ENCODE results near the gene ZNF320. TPM values are rescaled to one million over a fixed set of nuclear protein-coding genes. Genes with fewer than 3 reads are reported as not detected.
A peak's percentile ranks its signal among the peaks of the same experiment; 100 is the strongest.
"Not testable (repeated sequence)": the region's sequence is repeated elsewhere in the genome, so short reads cannot be mapped to it uniquely, and the experiment has no call there.

The ZNF320 gene
- polyA plus RNA-seq, 3 donors from 2014 or later, result 4.9 to 5.5 TPM; not detected in 1

DNA sequence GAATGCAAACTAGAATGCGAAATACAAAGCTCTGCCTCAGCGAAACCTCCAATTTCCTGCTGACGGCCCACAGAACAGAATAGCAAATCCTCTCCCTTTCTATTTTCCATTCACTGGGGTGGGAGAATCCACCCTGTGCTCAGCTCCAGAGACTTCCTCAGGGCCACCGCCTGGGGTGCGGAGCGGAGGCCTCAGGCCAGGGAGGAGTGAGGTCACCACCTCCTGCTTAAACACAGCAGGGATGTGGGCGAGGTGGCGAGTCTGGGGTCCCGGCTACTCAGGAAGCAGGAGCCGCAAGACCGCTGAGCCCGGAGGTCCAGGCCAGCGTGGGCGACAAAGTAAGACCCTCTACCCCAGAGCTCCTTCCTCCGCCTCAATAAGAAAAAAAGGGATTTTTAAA lies 666 bp upstream of the ZNF320 start:
- H3K36me3 Mint-ChIP-seq, result peaks cover 0 to 8% (median 5%) of the 10 kb centered on the region in 3 donors
- no peaks in the 10 kb centered on the region for H3K9me3 Mint-ChIP-seq
- peaks cover 16 to 25% of the 10 kb centered on the region in 2 donors for H3K4me1 Mint-ChIP-seq
- H3K27ac Mint-ChIP-seq, result peak overlapping the region in 3 of 6 donors; percentile 84 to 93 (median 86)
- H3K4me3 Mint-ChIP-seq, result peak overlapping the region; percentile 94 to 96 (median 96)
- DNase-seq, result no peak
- H3K27me3 Mint-ChIP-seq (ENCODE audit: low read depth in 3 of 3), result peaks cover 0 to 2% (median 0%) of the 10 kb centered on the region in 3 donors

DNA sequence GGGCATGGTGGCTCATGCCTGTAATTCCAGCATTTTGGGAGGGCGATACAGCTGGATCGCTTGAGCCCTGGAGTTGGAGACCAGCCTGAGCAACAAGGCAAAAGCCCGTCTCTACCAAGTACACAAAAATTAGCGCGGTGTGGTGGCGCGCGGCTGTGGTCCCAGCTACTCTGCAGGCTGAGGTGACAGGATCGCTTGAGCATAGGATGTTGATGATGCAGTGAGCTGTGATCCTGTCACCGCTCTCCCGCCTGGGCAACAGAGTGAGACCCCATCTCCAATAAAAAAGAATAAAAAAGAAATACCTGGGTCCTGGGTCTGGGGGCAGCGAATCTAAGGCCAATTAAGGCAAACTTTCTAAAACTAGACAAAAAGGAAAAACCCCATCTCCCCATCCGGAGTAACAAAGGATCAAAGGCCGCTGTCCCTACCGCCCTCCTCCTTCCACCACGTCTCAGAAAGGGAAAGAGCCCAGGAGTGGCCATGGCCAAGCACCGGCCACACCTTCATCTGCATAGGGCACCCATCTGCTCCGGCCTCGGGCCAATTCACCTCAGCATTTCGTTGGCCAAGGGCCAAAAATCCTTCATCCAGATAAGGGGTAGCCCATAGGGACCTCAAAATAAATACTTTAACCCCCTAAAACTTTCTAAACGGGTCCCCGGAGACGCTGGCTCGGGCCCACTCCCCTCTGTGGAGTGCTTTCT lies 851 bp downstream of the ZNF320 start:
- Mint-ChIP-seq H3K36me3 (peaks cover 0 to 18% (median 13%) of the 10 kb centered on the region in 3 donors), H3K27me3 (ENCODE audit: low read depth in 3 of 3) (peaks cover 0 to 4% (median 0%) of the 10 kb centered on the region in 3 donors), H3K27ac (peak overlapping the region; percentile 84 to 95 (median 92)), H3K4me1 (peaks cover 21 to 33% of the 10 kb centered on the region in 2 donors), H3K9me3 (no peaks in the 10 kb centered on the region), H3K4me3 (peak overlapping the region; percentile 94 to 96 (median 96))
- peak in 1 of 3 donors; percentile 1 for DNase-seq

DNA sequence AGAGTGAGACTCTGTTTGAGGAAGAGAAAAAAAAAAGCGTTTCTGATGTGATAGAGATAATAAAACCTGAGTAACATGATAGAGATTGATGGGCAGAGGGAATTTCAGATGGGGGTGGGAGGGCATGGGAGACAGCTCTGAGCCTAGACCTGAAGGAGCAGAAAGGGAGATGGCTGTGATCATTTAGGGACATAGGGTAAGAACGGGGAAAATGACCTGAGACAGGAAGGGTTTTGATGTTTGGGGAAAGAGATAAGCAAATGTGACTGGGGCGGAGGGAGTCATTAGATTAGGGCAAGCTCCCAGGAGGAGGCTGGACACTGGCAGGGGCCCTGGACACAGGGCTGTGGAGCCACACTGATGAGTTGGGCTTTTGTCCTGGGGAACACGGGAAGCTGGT lies 6.1 kb downstream of the ZNF320 start:
- peaks cover 26 to 56% (median 56%) of the 10 kb centered on the region in 3 donors for H3K36me3 Mint-ChIP-seq
- H3K27me3 Mint-ChIP-seq (ENCODE audit: low read depth in 3 of 3), result peaks cover 0 to 5% (median 2%) of the 10 kb centered on the region in 3 donors
- no peak overlapping the region for H3K4me3 Mint-ChIP-seq

DNA sequence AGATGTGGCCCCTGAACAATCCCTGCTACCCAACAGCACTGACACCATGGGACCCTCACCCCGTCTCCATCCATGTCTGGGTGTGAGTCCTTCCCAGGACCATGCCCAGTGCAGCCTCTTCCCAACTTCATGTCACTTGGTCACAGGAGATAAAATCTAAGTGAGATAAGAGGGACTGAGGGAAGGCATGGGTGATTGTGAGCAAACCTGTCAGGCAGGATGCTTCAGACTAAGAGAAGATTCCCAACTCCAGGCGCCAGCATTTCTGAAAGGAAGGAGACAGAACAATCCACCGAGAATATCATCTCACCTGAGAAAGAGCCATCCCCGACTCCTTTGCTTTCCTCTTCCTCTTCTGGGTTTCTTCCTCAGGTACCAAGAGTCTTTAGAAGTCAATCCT lies 7.5 kb downstream of the ZNF320 start:
- no peak for DNase-seq
- Mint-ChIP-seq H3K36me3 (peaks cover 30 to 61% (median 60%) of the 10 kb centered on the region in 3 donors), H3K4me1 (peaks cover 10 to 22% of the 10 kb centered on the region in 2 donors), H3K27me3 (ENCODE audit: low read depth in 3 of 3) (peaks cover 0 to 5% (median 2%) of the 10 kb centered on the region in 3 donors), H3K4me3 (no peak overlapping the region), H3K9me3 (peaks cover 0 to 3% (median 0%) of the 10 kb centered on the region in 6 donors), H3K27ac (no peak overlapping the region)

More for the DNA sequence above, 6.1 kb downstream of the ZNF320 start:
- H3K27ac Mint-ChIP-seq, result peak overlapping the region in 1 of 6 donors; percentile 49
- H3K4me1 Mint-ChIP-seq, result peaks cover 10 to 23% of the 10 kb centered on the region in 2 donors
- peaks cover 0 to 2% (median 0%) of the 10 kb centered on the region in 6 donors for H3K9me3 Mint-ChIP-seq
- DNase-seq, result no peak

DNA sequence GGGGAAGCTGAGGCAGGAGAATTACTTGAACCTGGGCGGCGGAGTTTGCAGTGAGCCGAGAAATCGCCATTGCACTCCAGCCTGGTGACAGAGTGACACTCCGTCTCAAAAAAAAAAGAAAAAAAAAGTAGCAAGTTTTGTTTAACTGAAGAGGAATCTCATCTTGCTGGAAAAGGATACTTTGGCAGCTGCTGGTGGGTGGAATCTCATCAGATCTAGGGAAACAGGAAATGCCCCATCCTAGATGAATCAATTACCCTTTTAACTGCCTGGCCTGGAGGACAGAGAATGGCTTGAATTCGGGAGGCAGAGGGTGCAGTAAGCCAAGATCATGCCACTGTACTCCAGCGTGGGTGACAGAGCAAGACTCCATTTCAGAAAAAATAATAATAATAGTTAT lies 8.4 kb downstream of the ZNF320 start:
- Mint-ChIP-seq H3K27ac (no peak overlapping the region), H3K4me1 (peaks cover 10 to 22% of the 10 kb centered on the region in 2 donors), H3K36me3 (peaks cover 38 to 65% (median 64%) of the 10 kb centered on the region in 3 donors), H3K27me3 (ENCODE audit: low read depth in 3 of 3) (peaks cover 0 to 5% (median 2%) of the 10 kb centered on the region in 3 donors), H3K4me3 (no peak overlapping the region), H3K9me3 (peaks cover 3 to 7% (median 5%) of the 10 kb centered on the region in 6 donors)
- DNase-seq, result no peak

DNA sequence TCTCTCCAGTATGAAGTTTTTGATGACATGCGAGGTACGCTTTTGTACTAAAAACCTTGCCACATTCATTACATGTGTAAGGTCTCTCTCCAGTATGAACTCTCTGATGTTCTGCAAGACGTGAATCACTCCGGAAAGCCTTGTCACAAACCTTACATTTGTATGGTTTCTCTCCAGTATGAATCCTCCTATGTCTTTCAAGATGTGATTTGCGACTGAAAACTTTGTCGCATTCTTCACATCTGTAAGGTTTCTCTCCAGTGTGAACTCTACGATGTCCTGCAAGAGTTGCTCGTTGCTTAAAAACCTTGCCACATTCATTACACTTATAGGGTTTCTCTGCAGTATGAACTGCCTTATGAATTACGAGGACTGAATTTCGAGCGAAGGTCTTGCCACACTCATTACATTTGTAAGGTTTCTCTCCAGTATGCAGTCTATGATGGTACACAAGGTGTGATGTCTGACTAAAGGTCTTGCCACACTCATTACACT lies 16.5 kb downstream of the ZNF320 start:
- Mint-ChIP-seq H3K9me3 (peaks cover 35 to 75% (median 72%) of the 10 kb centered on the region in 6 donors), H3K27me3 (ENCODE audit: low read depth in 3 of 3) (peaks cover 0 to 3% (median 2%) of the 10 kb centered on the region in 3 donors)

DNA sequence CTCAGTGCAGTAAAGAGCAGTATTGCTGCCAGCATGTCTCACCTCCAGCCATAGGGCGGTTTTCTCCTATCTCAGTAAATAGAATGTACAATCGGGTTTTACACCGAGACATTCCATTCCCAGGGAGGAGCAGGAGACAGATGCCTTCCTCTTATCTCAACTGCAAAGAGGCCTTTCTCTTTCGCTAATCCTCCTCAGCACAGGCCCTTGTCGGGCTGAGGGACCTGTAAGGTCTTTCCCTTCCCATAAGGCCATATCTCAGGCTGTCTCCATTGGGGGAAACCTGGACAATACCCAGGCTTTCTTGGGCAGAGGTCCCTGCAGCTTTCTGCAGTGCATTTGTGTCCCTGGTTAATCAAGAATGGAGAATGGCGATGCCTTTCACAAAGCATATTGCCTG lies 24.4 kb downstream of the ZNF320 start:
- peaks cover 11 to 29% (median 23%) of the 10 kb centered on the region in 3 donors for H3K36me3 Mint-ChIP-seq
- H3K9me3 Mint-ChIP-seq, result peaks cover 5 to 30% (median 23%) of the 10 kb centered on the region in 6 donors
- not testable (repeated sequence) for DNase-seq; H3K4me1 Mint-ChIP-seq; H3K27ac Mint-ChIP-seq; H3K4me3 Mint-ChIP-seq; H3K27me3 Mint-ChIP-seq (ENCODE audit: low read depth in 3 of 3)

More for the DNA sequence above, 16.5 kb downstream of the ZNF320 start:
- Mint-ChIP-seq H3K36me3 (peaks cover 69 to 77% (median 75%) of the 10 kb centered on the region in 3 donors), H3K27ac (peak overlapping the region in 1 of 6 donors; percentile 1), H3K4me3 (no peak overlapping the region), H3K4me1 (no peaks in the 10 kb centered on the region)
- no peak for DNase-seq

DNA sequence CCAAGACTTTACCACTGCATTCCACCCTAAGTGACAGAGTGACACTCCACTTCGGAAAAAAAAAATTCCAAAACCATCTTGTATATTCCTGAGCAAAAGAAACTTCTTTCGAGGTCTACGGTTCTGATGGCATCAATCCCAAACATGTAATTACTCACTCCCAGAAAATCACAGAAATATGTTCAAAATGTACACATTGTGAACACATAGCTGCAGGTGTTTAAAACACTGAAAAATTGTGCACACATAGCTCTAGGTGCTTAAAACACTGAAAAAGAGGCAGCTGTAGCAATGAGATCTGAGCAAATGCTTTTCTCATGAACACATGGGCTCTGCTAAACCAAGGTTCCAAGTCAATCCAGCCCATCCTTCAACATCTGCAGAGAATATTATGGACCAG lies 26.0 kb downstream of the ZNF320 start:
- Mint-ChIP-seq H3K27me3 (ENCODE audit: low read depth in 3 of 3) (peaks cover 2 to 4% (median 3%) of the 10 kb centered on the region in 3 donors), H3K36me3 (peaks cover 4 to 20% (median 12%) of the 10 kb centered on the region in 3 donors)

DNA sequence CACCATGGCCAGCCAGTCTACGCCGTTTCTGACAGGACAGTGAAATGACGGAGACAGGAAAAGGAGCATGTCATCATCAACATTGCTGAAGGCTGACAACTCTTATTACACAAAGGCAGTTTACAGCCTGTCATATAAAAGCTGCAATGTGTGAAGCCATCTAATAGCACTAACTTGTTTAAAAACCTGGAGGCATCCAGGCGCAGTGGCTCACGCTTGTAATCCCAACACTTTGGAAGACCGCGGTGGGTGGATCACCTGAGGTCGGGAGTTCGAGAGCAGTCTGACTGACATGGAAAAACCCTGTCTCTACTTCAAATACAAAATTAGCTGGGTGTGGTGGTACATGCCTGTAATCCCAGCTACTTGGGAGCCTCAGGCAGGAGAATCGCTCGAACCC lies 29.4 kb downstream of the ZNF320 start:
- H3K36me3 Mint-ChIP-seq, result peaks cover 0 to 20% (median 12%) of the 10 kb centered on the region in 3 donors

More for the DNA sequence above, 26.0 kb downstream of the ZNF320 start:
- Mint-ChIP-seq H3K27ac (no peak overlapping the region), H3K4me1 (peaks cover 3 to 9% of the 10 kb centered on the region in 2 donors), H3K4me3 (no peak overlapping the region), H3K9me3 (peaks cover 0 to 17% (median 11%) of the 10 kb centered on the region in 6 donors)
- DNase-seq, result no peak

DNA sequence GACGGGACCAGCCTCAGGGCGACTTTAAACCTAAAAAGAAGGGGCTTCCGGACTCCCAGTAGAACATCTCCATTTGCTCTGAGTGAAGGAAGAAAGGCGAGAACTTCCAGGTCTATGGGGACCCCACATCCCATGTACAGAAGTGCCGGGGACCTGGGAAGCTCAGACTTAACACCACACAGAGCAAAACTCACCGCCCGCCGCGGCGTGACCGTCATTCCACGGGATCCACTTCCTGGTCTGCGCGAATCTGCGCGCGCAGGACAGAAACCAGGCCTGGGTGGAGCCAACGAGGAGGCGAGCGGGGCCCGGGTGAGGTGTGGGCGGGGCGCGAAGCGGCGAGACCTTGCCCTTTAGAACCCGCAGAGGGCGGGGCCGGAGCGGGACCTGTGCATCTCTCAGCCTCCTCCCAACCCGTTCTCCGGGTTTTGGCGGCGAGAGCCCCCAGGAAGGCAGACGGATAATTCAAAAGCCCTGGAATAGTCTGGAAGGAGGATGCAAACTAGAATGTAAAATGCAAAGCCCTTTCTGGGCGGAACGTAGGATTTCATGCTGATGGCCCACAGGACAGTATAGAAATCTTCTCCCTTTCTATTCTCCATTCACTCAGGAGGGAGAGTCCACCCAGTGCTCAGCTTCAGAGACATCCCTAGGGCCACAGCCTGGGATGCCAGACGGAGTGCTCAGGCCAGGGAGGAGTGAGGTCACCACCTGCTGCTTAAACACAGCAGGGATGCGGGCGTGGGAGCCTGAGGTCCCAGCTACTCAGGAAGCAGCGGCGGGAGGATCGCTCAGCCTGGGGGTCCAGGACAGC lies 39.9 kb downstream of the ZNF320 start, which contains the start of gene ZNF468:
TSS of gene ZNF468 (minus strand) at position 242 of the 814 bp plus-strand sequence. CDS start 3,347 bp downstream, outside the sequence.
- Mint-ChIP-seq H3K4me3 (peak within 1 kb of the TSS; percentile 94 to 98 (median 96)), H3K4me1 (peaks cover 32 to 42% of the 10 kb centered on the region in 2 donors), H3K36me3 (peaks cover 5 to 11% (median 6%) of the 10 kb centered on the region in 3 donors), H3K27ac (peak within 1 kb of the TSS; percentile 89 to 96 (median 93))
- H3K27me3 Mint-ChIP-seq (ENCODE audit: low read depth in 3 of 3); H3K9me3 Mint-ChIP-seq: not testable (repeated sequence)
- DNase-seq, result peak; percentile 81 to 86 (median 85)

More for the DNA sequence above, 29.4 kb downstream of the ZNF320 start:
- H3K9me3 Mint-ChIP-seq; H3K27me3 Mint-ChIP-seq (ENCODE audit: low read depth in 3 of 3); H3K27ac Mint-ChIP-seq; H3K4me1 Mint-ChIP-seq; DNase-seq; H3K4me3 Mint-ChIP-seq: not testable (repeated sequence)

DNA sequence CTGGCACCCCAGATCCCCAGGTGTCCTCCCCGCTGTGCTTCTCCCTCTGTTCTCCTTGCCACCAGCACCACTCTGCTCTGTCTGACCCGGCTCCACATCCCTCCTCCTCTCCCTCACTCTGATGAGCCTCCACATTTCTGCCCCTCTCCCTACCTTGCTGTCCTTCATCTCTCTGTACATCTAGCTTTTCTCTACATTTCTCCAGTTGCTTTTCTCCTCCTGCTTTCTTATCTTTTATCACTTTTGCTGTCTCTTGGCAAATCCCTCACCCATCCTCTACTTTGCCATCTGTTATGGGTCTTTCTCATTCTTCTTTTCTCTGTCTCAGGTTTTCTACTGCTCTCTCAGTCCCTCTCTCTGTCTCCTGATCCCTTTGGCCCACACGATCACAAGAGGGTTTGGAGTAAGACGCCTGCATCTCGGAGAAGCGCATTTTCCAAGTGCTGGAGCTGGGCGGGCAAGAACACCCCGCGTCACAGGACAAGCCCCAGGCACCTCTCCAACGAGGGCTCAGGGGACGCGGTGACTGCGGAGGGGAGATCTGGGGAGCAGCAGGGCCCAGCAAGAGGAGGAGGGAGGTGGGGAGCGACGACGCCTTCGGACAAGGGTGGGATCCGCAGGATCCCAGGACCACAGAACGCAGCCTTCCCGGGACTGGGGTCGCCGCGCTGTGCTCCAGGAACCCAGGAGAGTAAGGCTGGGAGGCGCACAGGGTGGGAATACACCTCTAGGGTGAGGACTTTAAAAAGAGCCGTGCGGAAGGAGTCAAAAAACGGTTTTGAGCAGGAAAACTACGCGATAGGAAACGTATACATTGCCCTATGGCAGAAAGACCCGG lies 40.7 kb downstream of the ZNF320 start:
- H3K4me1 Mint-ChIP-seq, result peaks cover 32 to 42% of the 10 kb centered on the region in 2 donors
- peak overlapping the region; percentile 94 to 98 (median 96) for H3K4me3 Mint-ChIP-seq
- H3K27me3 Mint-ChIP-seq (ENCODE audit: low read depth in 3 of 3); H3K9me3 Mint-ChIP-seq: not testable (repeated sequence)
- DNase-seq, result peak in 1 of 3 donors; percentile 2
- peak overlapping the region; percentile 89 to 96 (median 93) for H3K27ac Mint-ChIP-seq
- H3K36me3 Mint-ChIP-seq, result peaks cover 5 to 14% (median 10%) of the 10 kb centered on the region in 3 donors

Measured in immature natural killer cell (primary cell).